HG02610 (cell line): ENCODE results near the gene BCL11B.
"Not testable (repeated sequence)": the region's sequence is repeated elsewhere in the genome, so short reads cannot be mapped to it uniquely, and the experiment has no call there.

Experiments used
- ATAC-seq: cut with Tn5 transposase; IDR thresholded peaks from one replicate; pipeline ENCODE4 v1.9.1; 2021; ENCODE audit warnings: mild to moderate bottlenecking, moderate library complexity; ENCODE audit not compliant: unreplicated experiment

BCL11B gene

DNA sequence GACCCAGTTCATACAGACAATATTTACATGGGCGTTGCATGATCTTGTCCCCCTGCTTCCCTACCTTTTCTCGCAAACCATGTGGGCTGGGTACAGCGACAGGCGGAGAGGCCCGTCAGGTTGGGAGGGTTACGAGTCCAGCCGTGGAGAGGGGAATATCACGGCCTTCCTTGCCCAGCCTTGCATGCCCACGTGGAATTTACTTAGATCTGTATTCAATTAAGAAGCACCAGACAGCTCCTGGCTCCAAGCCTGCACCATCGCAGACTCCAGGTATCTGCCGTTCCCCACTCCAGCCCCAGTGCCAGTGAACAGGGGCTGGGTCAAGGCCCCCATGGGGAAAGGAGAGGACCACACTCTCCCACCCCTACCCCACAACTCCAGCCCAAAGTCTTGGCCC lies 29.8 kb downstream of the BCL11B start:
- ATAC-seq = no peak

DNA sequence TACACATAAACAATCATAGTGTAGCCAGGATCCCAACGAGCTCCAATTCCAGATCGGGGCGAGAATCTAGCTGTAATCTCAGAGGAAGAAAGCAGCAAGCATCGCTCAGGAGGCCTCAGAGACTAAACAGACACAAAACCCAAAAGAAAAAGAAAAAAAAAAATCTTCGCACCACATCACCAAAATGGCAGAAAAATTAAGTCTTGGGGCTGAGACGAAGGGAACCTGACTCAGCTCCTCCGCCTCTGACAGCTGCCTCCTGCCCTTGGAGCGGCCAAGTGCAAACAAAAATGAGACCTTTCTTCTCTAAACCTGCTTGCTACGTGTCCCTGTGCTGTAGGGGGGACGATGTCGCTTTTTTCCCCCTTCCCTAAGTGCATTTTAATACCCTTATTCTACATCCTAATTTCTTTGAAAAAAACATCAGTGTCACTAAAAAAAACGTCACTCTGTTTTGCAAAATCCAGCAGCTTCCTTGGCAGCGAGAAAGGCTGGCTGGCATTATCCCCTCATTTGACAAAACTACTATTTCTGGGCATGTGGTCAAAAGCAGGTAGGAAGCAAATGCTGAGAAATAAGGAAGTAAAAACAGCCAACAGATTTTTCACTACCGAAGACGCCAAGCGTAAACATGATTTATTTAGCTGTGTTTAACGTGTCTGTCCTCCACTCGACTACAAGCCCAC lies 30.5 kb downstream of the BCL11B start:
- ATAC-seq = no peak

DNA sequence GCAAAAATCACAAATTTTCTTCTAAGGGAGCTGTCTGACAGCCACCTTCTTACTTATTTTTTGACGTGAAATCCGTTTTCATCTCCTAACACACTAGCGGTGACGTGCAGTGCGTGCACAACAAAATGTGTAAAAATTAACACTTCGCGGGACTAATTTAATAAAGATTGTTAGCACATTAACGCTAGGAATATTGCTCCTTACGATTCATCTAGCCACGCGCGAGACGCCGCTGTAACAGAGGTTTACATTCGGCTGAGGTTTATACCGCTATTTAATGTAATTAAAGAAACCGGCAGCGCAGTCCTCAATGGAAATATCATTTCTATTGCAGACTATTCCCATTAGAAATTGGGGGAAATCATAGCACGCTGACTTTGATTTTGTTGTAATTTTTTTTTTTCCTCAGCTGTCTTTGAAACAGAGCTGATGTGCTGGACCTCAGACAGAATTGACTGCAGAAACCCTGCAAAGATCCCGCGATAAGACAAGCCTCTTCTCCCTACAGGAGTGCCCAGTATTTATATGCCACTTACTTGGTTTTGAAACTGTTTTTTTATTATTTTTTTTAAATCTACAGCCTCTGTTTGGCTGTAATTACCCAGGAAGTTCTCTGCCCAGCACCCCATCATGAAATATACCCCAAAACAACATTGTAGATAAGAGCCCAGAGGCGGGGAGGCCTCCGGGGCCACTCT lies 31.2 kb downstream of the BCL11B start:
- no peak for ATAC-seq

DNA sequence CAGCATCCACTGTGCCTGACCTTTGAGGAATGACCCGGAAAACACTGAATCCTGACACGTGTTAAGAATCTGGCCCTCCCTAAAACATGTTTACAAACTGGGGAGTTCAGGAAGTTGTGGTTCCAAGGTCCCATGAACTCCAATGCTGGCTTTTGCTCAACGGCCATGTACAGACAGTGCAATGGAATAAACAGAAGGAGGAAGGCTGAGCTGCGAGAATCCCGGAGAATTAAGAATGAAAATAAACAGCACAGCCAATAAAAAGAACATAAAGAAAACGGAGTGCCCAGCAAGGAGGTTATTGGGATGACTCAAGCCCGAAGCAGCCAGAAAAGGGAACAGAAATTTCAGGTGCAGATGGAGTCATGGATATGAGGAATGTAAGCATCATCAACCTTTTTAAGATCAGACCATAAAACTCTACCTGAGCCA lies 32.3 kb downstream of the BCL11B start:
- no peak for ATAC-seq

DNA sequence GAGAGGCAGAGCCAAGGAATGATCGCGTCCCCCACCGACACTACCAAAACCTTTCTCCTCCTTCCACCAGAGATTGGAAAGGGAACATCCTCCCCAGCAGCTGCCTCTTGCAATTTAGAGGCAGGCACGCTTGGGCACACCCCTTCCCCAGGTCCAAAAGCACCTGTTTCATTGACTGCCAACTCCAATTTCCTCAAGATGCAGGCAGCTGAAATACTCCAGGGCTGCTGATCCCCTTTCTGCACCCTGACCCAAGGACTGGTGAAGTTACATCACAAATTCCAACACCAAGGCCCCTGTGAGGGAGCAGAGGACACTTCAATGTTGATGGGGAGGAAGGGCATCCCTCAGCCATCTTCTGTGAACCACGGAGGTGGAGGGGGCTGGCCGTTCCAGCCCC lies 33.8 kb downstream of the BCL11B start:
- no peak for ATAC-seq

DNA sequence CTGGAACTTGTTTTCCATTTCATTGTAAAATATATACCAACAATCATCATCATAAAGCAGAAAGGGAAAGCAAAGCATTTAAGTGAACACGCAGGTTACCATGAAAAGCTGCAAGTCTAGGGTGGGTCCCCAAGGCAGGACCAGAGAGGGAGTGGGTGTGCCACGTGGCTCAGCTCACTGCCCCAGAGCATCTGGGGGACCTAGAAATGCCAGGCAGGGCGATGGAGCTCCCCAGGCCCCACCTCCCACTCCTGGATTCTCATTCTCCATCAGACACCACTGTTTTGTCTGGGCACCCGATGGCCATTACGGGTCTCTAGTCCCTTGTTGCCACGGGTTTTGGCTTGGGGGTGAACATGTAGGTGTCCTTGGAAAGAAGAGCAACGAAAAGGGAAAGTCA lies 34.7 kb downstream of the BCL11B start:
- no peak for ATAC-seq

DNA sequence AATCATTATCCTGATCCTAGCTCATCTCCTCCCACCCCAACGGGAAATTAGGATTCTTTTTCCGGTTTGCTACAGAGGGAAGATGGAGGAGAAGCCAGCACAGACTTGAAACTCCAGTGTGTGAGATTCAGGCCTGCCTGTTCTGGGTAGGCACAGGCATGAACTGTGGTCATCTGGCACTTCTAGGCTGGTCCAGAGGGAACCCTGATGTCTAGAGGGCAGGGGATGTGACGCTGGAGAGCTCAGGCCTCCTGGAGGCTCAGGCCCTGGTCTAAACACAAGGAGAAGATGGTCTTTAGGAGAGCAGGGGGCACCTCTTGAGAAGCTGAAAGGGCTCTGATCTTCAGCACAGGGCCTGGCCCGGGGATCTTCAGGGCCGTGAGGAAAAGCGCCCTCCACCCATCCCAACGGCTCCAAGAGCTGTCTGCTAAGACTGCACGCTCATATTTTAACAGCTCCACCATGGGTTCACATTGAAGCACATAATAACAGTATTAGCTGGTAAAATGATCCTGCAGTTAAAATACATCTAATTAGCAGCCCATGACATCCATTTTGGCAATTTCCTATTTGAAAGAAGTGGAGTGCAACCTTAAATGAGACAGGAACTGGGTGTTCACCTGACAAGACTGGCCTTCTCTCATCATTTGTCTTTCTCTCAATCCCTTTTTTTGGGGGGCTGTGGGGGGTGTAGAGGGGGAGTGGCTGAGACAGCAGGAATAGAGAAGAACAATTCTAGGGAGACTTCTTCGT lies 35.4 kb downstream of the BCL11B start:
- ATAC-seq = no peak

DNA sequence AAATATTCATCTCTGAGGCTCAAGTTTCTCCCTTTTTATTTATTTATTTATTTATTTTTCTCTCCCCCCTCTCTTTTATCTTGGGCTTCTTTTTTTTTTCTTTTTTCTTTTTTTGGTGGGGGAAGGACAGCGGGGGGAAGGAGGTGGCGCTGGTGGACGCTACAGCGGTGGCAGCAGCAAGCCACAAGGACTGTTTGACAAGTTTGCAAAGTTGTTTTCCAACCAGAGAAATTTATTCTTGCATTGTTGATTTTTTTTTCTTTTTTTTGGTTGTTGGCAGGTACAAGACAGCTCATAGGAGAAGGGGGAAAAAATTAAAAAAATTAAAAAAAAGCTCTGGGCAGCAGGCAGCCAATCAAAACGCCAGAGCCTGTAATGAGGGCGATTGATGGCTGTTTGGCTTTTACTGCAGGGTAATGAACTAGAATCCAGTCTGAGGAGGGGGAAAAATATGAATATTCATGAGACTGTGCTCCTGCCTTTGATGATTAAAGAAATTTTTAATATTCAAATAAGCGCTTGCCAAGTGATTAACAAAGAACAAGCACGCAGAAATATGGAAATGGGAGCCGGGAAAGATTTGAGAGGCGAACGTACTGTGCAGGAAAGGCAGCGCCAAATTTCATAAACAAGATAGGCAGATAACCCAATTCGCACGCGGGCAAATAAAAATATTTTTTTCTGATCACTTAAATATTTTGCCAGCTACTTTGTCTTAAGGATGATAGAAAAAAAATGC lies 36.2 kb downstream of the BCL11B start:
- ATAC-seq = no peak

DNA sequence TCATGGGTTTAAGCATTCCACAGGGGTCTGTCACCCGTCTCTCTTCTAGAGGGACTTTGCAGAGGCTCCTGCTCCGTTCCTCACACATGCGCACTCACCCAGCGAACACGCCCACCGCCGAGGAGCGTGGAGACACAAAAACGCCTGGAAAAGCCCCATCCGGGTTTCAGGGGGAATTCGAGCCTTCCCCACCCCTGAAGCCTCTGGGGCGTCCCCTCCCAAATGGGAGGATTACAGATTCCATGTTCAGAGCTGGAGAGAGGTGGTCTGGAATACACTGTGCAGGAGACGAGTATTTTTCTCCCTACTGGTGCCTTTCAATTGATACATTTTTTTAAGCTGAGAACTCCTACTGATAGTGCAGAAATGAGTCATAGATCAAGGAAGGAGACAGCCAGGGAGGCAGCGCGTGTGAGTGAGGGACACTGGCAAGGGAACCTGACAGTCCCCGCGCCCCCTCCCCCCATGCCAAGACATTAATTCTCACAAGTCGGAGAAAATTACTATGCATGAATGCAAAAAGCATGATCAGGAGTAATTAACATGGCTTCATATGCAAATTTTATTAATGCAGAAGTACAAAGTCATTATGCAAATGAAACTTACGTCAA lies 36.9 kb downstream of the BCL11B start:
- no peak for ATAC-seq

DNA sequence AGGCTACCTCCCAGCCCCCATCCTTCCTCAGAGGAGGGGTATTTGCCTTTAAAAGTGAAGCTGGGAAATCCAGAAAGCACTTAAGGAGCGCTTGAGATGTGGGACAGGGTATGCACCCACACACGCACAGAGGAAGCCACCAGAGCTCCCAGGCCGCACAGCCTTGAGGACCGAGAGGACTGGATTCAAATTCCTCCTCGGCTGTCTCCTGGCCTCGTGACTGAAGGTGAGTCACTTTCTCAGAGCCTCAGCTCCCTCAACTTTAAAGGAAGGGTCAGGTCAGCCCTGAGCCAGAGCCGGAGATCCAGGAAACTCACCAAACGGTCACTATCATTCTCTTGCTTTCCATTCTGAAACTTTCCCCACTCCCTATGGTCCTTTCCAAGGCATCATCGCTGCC lies 37.6 kb downstream of the BCL11B start:
- no peak for ATAC-seq

DNA sequence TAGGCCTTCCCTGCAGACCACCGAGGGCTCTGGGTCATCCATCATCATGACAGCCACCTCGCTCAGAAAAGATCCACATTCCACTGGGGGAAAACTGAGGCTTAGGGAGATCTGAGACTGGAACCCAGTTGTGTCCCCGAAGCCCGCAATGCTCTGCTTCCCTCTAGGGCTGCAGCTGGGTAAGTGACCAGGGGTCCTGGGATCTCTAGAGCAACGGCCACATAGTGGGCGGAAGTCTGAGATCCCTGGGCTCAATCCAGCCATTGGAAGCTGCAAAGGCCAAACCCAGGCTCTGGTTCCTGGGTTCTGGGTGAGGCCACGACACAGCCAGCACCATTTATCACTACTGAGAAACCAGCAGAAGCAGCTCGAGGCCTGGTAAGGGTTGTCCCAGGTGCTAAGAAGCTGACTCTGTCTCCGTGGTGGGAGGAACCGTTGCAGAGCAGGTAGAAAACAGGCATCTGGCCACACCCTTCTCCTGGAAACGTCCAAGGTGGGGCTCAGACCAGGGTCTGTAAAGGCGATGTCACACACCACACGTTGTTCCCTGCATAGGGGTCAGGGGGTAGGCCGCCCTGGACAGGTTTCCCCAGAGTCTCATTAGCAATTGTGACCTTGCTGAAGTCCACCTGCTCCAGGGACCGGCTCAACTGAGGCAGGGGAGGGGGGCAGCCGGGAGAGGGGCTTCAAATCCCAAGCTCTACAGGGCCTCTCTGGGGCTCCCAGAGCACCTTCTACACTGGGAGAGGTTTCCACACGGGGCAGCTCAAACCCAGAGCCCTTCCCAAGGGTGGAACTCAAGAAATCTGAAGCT lies 38.6 kb downstream of the BCL11B start:
- ATAC-seq = no peak

DNA sequence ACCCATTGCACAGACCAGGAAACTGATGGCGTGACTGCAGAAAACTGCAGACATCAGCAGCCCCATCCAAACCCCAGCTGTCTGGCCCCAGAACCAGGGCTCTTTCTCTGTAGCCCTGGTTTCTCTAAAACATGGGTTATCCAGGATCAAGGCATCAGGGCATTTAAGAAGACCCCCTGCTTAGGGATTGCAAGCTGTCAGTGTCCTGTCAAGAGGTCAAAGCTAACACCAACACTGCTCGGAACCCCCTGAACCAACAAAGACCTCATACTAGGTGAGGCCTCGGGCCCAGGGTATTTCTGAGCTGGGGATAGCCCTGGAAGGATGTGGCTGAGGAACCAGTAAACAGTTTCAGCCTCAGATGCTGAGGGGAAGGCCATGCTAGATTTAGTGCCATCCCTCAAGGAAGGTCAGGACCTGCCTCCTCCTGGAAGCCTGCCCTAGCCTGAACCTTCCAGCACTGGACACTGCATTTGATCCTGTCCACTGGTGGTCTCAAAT lies 39.2 kb downstream of the BCL11B start:
- no peak for ATAC-seq

DNA sequence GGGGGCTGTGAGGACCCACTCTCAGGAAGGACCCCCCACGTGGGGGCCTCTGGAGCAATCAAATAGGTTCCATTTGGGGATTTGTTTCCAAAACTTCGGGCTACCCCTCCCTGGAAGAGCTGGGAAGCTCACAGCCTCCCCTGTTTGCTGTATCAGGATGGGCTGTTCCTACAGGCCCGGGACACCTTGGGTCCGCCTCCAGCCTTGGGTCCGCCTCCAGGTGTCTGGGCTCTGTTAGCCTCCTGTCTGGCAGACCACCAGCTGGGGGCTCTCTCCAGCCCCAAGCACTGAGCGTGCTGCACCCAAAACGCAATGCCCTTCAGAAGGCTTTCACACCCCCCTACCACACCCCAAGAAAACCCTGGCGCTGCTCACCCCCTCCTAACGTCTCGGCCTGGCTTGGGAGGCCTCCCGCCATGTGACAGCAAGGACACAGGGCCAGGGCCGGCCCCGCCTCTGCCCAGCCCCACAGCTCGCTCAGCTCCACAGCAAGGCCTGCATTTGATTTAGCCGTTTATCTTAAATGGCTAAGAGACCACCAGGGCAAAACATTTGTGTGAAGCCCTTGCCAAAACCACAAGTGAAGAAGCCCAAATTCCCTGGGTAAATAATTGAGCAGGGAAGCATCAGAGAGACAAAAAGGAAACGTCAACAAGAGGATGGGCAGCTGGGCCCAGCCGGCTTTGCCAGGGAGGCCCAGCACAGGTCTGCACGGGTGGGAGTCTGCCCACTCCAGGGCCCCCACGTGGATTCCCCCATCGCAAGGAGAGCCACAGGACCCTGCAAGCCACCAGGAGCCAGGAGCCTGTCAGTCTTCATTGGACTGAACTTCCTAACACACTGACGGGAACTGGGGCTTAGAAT lies 39.9 kb downstream of the BCL11B start:
- no peak for ATAC-seq

DNA sequence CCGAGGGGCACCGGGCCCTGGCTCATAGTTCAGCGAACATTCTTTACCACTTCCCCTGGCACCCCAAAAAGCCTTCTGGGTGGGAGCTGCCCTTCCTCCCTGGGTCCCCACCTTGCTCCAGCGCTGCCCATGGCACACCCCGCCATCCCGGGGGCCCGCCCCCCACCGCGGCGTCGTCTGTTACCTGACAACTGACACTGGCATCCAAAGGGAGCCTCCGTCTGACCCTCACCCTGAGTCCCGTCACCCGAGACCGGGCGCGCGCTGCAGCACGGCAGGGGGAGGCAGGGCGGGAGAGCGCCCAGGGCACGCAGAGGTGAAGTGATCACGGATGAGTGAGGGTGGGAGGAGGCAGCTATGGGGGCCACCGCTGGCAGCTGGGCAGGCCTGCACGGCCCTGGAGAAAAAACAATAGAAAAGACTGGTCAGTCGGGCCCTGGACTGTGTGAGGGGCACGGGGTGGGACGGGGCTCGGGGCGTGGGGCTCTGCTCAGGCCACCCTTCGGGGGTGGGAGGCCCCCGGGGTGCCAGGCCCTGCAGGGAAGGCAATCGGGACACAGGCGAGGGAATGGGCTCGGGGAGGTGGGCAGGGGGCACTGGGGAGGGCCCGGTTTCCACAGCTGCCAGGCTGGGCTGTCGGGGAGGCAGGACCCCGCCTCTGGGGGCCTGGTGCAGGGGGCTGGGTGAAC lies 40.7 kb downstream of the BCL11B start:
- no peak for ATAC-seq

DNA sequence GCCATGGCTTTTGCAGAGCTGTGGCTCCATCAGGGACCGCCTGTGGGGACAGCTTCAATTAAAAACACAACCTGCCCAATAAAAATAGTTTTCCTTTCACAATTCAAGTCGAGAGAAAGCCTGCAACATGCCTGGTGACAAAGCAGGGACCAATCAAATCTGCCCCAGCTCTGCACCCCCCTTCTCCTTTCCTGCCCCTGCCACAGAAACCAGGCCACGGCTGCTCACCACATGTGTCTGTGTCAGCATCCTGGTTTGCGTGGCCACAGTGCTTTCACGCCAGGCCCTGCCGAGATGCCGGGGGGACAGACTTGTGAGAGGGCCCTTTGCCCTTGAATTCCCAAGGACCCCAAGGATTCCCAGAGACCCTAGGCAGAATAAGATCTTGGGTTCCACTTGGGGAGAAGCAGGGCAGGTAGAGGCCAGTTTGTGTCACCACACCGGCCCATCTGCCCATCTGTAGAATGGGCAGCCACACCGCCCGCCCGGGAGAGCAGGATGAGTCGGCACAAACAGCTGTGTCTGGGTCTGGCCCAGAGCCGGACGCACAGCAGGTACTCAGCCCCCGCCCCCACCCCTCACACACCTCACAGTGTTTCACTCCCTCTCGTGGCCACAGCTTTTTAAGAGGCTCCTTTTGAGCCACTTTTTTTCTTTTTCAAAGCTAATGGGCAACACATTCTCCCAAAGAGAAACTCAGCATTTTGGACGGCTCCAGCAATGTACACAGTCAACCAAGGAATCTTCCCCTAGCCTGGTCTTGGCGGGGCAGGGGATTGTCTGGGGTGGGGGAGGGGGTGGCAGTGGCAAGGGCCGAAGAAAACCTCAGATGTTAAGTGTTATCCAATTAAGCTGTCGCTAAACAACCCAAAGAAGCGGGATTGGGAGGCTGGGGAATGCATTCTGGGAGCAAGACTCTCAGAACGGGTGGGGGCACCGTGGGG lies 41.5 kb downstream of the BCL11B start:
- no peak for ATAC-seq

DNA sequence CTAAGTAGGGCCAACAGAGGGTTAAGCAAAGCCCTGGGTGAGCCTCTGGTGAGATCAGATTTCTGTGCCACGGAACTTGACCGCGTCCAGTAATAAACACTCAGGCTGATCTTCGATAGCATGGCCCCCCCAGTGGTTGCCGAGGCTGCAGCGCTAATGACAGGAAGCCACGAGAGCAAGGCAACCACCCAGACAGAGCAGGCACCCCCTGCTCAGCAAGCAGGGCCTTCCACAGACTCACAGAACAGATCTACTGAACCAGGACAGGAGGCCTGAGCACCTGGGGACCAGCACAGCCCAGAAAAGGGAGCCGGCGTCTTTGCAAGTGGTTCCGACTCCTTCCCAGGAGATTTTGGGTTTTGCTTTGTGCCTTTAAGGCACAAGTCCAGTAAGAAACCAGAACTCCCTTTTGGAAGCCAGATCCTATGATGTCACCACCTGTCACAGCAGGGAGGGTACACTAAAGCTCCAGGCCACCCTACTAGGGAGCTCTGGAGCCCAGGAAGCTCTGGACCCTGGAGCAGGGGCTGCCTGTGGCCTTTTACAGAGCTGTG lies 42.3 kb downstream of the BCL11B start:
- no peak for ATAC-seq

DNA sequence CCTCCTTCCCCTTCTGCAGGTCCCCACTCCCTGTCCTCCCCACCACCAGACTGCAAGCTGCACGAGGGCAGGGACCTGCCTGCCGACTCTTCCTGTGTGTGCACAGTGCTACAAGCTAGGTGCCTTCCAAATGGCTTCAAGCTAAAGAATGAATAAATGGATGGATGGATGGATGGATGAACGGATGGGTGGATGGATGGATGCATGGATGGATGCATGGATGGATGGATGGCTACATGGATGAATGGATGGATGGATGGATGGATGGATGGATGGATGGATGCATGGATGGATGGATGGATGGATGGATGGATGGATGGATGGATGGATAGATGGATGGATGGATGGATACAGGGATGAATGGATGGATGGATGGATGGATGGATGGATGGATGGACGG lies 43.2 kb downstream of the BCL11B start:
- ATAC-seq = not testable (repeated sequence)
